Naive thymus-derived CD4-positive, alpha-beta T cell (primary cell): ENCODE measurements around the gene GSN. TPM values are rescaled to one million over a fixed set of nuclear protein-coding genes. Genes with fewer than 3 reads are reported as not detected.

Experiments used
- ATAC-seq: fragments of 150-1000 bp; cut with Tn5 transposase; 2 replicates; pipeline ENCODE4 v1.10.0; 2021; ENCODE audit warnings: mild to moderate bottlenecking, moderate library complexity
- CTCF ChIA-PET: fragments of 350-600 bp; sonication (Branson Sonifier 250); formaldehyde crosslinking; loops from one replicate; lab custom pipeline; 2021; ENCODE audit warnings: antibody characterized with exemption; lab: Charles Lee
- POLR2A ChIA-PET: fragments of 350-600 bp; sonication (Branson Sonifier 250); formaldehyde crosslinking; loops from one replicate; lab custom pipeline; 2021; ENCODE audit warnings: antibody characterized with exemption, inconsistent platforms; lab: Charles Lee
- DNase-seq, 9 donors: peaks; one replicate each; pipeline versions ENCODE4 v3.0.0 to v3.0.0-alpha.2; 2020 to 2022; ENCODE audit warnings: mixed read lengths in 1 of 9
- H3K27ac ChIP-seq: one replicate; pipeline ENCODE4 v1.7.0; 2013; ENCODE audit warnings: mild to moderate bottlenecking, low read depth, low read length, moderate library complexity
- H3K27me3 ChIP-seq, 2 donors: one replicate each; pipeline ENCODE4 v1.7.0; 2013; ENCODE audit warnings: low read length in 2 of 2, mild to moderate bottlenecking in 2 of 2, moderate library complexity in 2 of 2; ENCODE audit not compliant: control insufficient read depth in 2 of 2, insufficient read depth in 2 of 2
- H3K36me3 ChIP-seq, 3 experiments: 1 replicate in 2 of 3; 2 replicates in 1 of 3; pipeline ENCODE4 v1.7.0; 2013; ENCODE audit warnings: low read length in 3 of 3, mild to moderate bottlenecking in 3 of 3, moderate library complexity in 1 of 3; ENCODE audit not compliant: insufficient read depth in 3 of 3, control insufficient read depth in 2 of 3
- H3K4me1 ChIP-seq, 2 donors: one replicate each; pipeline ENCODE4 v1.7.0; 2013; ENCODE audit warnings: low read length in 2 of 2, mild to moderate bottlenecking in 2 of 2, moderate library complexity in 1 of 2; ENCODE audit not compliant: control insufficient read depth in 2 of 2, insufficient read depth in 2 of 2
- H3K4me3 ChIP-seq: 2 replicates; pipeline ENCODE4 v1.7.0; 2013; ENCODE audit warnings: mild to moderate bottlenecking, low read length
- H3K9me3 ChIP-seq, 3 experiments: 1 replicate in 2 of 3; 2 replicates in 1 of 3; pipeline ENCODE4 v1.7.0; 2013; ENCODE audit warnings: low read length in 3 of 3; ENCODE audit not compliant: control insufficient read depth in 2 of 3
- H3K27ac Mint-ChIP-seq, 9 donors: one replicate each; pipeline ENCODE4 v1.8.0; 2020 to 2022; ENCODE audit warnings: mixed read lengths in 9 of 9, mild to moderate bottlenecking in 8 of 9, moderate library complexity in 5 of 9, inconsistent platforms in 2 of 9
- H3K27me3 Mint-ChIP-seq, 5 donors: one replicate each; pipeline ENCODE4 v1.8.0; 2021 to 2022; ENCODE audit warnings: mixed read lengths in 5 of 5, mild to moderate bottlenecking in 1 of 5
- H3K36me3 Mint-ChIP-seq, 5 donors: one replicate each; pipeline ENCODE4 v1.8.0; 2020 to 2022; ENCODE audit warnings: mixed read lengths in 5 of 5, mild to moderate bottlenecking in 3 of 5, inconsistent platforms in 1 of 5
- H3K4me1 Mint-ChIP-seq, 7 donors: one replicate each; pipeline ENCODE4 v1.8.0; 2020 to 2022; ENCODE audit warnings: mixed read lengths in 7 of 7, mild to moderate bottlenecking in 3 of 7, inconsistent platforms in 1 of 7
- H3K4me3 Mint-ChIP-seq, 10 donors: one replicate each; pipeline ENCODE4 v1.8.0; 2020 to 2022; ENCODE audit warnings: mild to moderate bottlenecking in 10 of 10, mixed read lengths in 10 of 10, moderate library complexity in 6 of 10, inconsistent platforms in 2 of 10
- H3K9me3 Mint-ChIP-seq, 11 donors: one replicate each; pipeline ENCODE4 v1.8.0; 2020 to 2022; ENCODE audit warnings: mixed read lengths in 11 of 11, mild to moderate bottlenecking in 4 of 11, inconsistent platforms in 1 of 11, moderate library complexity in 1 of 11
- intact Hi-C, 2 donors: fragments of 100-400 bp; cut with micrococcal nuclease; formaldehyde crosslinking; loops; one replicate each; pipeline ENCODE4 v1.15.1; 2023
- polyA plus RNA-seq, 2 donors: library from polyadenylated mRNA; unstranded; fragments of 300-500 nt; fragmentation: Illumina TruSeq; gene quantifications; one replicate each; pipeline ENCODE4 v1.2.3, GENCODE V29; 2021
- total RNA-seq, 6 experiments: library from RNA in 5 of 6; stranded (reverse) in 5 of 6; gene quantifications; 1 replicate in 5 of 6; 2 replicates in 1 of 6; pipeline ENCODE4 v1.2.3 and lab custom pipeline; 2021 to 2026

Gene GSN
- total and polyA plus RNA-seq, 7 experiments from 2014 or later, result 2.9 to 34.6 (median 6.4) TPM

DNA sequence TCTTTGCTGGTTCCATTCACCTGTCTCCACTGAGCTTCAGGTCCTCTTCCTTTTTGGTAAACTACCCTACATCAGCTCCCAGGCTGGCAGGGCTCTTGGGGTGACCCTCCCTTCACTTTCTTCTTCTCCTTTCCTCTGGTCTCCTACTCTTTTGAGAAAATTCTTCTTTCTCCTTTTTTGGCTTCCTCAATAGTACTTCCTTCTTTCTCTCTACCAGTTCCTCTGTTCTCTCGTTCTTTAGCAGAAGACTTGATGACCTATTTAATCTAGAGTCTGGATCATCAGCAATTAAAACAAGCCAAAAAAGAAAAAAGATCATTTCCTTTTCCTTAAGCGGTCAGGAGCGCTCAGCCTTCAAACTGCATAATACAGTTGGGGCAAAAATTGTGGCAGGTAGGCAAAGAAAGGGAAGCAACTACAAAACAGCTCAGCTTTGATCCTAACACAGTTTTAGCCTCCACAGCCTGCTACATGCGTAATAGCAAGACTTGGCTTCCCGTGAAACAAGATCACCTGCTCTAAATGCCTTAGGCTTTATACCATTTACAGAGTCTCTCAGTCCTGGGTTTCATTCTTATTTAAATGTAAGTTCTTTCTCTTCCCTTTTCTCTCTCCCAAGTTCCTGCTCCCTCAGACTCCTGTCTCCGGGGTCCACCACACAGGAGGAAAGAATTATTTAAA lies 14.0 kb upstream of the GSN start:
- H3K4me3 ChIP-seq, result no peak overlapping the region
- DNase-seq (no peak), ATAC-seq (no peak)
- no peaks in the 10 kb centered on the region for H3K4me1 ChIP-seq
- peaks cover 0 to 14% (median 6%) of the 10 kb centered on the region in 5 donors for H3K36me3 Mint-ChIP-seq
- H3K27me3 ChIP-seq, result no peaks in the 10 kb centered on the region
- POLR2A ChIA-PET, result no interaction called here
- intact Hi-C loops, result no loop called here
- H3K27ac Mint-ChIP-seq, result peak overlapping the region in 1 of 9 donors; percentile 33
- H3K36me3 ChIP-seq, result no peaks in the 10 kb centered on the region
- H3K27ac ChIP-seq, result no peak overlapping the region
- H3K4me3 Mint-ChIP-seq, result no peak overlapping the region
- CTCF ChIA-PET, result interaction anchor here (1.1 kb wide), 1 partner anchor 10 kb away, joined by 4 read pairs; no protein-coding TSS in a partner anchor
- peaks cover 0 to 7% (median 0%) of the 10 kb centered on the region in 7 donors for H3K4me1 Mint-ChIP-seq
- H3K9me3 Mint-ChIP-seq, result peaks cover 0 to 3% (median 0%) of the 10 kb centered on the region in 11 donors
- peaks cover 0 to 18% (median 6%) of the 10 kb centered on the region in 5 donors for H3K27me3 Mint-ChIP-seq
- no peaks in the 10 kb centered on the region for H3K9me3 ChIP-seq

DNA sequence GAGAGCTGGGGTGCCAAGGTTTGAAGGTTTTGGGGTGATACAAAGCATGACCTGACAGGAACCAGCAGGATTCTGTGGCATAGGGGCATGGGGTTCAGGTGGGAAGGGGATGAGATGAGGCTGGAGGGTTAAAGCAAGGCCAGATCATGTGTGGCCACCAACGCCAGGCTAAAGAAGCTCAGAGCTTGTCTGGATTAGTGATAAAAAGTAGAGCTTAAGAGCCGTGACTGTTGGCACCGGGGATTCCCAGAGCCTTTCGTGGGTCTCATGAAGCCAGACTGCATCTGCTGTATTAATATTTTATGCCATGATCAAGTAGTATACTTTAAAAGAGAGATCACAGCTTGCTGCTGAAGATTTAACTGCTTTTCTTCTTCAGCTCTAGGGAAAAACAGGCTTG lies 8.5 kb upstream of the GSN start:
- H3K27me3 ChIP-seq, result no peaks in the 10 kb centered on the region
- Mint-ChIP-seq H3K27ac (no peak overlapping the region), H3K9me3 (no peaks in the 10 kb centered on the region), H3K36me3 (peaks cover 0 to 9% (median 0%) of the 10 kb centered on the region in 5 donors), H3K4me1 (peaks cover 0 to 1% (median 0%) of the 10 kb centered on the region in 7 donors), H3K27me3 (peaks cover 3 to 35% (median 6%) of the 10 kb centered on the region in 5 donors), H3K4me3 (no peak overlapping the region)
- intact Hi-C loops, result no loop called here
- no peak for ATAC-seq
- CTCF ChIA-PET, result no interaction called here
- no peak overlapping the region for H3K27ac ChIP-seq
- no peaks in the 10 kb centered on the region for H3K4me1 ChIP-seq
- H3K4me3 ChIP-seq, result no peak overlapping the region
- no peak for DNase-seq
- H3K36me3 ChIP-seq, result no peaks in the 10 kb centered on the region
- H3K9me3 ChIP-seq, result no peaks in the 10 kb centered on the region
- POLR2A ChIA-PET, result no interaction called here

DNA sequence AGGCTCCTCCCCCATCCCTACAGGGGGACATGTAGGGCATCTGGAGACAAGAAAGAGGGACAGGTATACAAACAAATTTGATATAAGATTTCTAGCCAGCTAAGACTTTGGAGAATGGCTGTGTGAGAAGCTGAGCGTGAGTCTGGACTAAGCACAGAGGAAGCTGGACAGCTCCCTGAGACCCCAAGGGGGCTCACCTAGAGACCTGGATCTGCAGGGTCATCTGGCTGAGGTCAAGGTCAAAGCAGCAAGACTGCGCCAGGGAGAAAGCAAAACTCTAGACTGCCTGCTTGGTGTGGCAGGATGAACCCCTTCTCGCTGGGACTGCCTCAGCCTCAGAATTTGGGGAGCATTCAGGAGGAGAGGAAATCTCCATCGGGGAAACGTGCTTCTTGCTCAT lies 8.0 kb upstream of the GSN start:
- Mint-ChIP-seq H3K4me3 (no peak overlapping the region), H3K27ac (no peak overlapping the region), H3K36me3 (peaks cover 0 to 9% (median 0%) of the 10 kb centered on the region in 5 donors), H3K27me3 (peaks cover 3 to 35% (median 6%) of the 10 kb centered on the region in 5 donors), H3K9me3 (no peaks in the 10 kb centered on the region), H3K4me1 (peaks cover 0 to 1% (median 0%) of the 10 kb centered on the region in 7 donors)
- no peak for ATAC-seq
- Histone ChIP-seq H3K27me3 (no peaks in the 10 kb centered on the region), H3K27ac (no peak overlapping the region), H3K36me3 (no peaks in the 10 kb centered on the region), H3K4me3 (no peak overlapping the region), H3K9me3 (no peaks in the 10 kb centered on the region), H3K4me1 (no peaks in the 10 kb centered on the region)
- intact Hi-C loops, result no loop called here
- ChIA-PET CTCF (no interaction called here), POLR2A (no interaction called here)
- DNase-seq, result no peak

DNA sequence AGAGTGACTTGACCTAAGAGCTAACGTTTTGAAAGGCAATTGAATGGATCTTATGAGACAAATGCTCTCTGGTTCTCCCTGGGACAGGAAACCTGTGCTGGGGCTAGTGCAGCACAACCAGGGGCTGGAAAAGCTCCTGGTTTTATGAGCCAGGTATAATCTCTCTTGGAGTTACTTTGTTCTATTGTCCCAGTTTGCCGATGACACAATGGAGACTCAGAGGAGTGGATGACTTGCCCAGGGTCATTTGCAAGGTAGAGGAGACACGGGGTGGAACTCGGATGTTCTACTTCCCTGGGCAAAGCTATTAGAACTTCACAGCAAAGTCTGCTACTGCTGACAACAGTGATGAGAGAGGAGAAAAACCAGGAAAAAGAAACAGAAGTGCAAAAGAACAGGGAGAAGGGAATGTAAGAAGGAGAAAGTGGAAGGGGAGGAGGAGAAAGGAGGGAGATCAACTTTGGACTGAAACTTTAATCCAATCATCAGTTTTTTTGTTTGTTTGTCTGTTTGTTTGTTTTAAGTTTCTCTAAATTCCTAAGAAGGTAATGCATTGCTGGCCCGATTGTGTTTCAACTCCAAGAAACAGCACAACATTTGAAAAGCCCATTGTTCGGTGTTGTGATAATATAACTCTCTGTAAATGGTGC lies 7.4 kb upstream of the GSN start:
- intact Hi-C loops, result no loop called here
- Mint-ChIP-seq H3K4me1 (peaks cover 0 to 1% (median 0%) of the 10 kb centered on the region in 7 donors), H3K27me3 (peaks cover 0 to 35% (median 6%) of the 10 kb centered on the region in 5 donors), H3K9me3 (no peaks in the 10 kb centered on the region), H3K36me3 (peaks cover 0 to 13% (median 3%) of the 10 kb centered on the region in 5 donors), H3K27ac (no peak overlapping the region), H3K4me3 (no peak overlapping the region)
- Histone ChIP-seq H3K36me3 (no peaks in the 10 kb centered on the region), H3K4me3 (no peak overlapping the region), H3K27ac (no peak overlapping the region), H3K4me1 (no peaks in the 10 kb centered on the region), H3K27me3 (no peaks in the 10 kb centered on the region), H3K9me3 (no peaks in the 10 kb centered on the region)
- ATAC-seq (no peak), DNase-seq (no peak)
- POLR2A ChIA-PET, result no interaction called here
- CTCF ChIA-PET, result no interaction called here

DNA sequence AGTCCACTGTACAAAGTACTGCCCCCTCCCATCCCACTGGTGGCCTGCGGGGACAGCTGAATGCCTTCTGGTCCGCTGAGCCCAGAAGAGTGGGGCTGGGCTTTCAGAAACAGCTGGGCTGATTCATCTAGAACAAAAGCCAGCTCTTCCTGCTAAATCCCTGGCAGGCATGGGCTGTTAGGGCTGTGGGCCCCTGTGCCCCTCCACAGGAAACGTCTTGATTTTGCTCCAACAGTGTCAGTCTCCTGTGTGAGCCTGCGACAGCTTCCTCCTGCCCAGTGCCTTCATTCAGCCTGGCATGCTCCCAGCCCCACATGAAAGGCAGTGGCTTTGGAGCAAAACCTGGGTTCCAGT lies 6.9 kb upstream of the GSN start:
- Mint-ChIP-seq H3K36me3 (peaks cover 0 to 10% (median 4%) of the 10 kb centered on the region in 5 donors), H3K4me1 (peaks cover 0 to 1% (median 0%) of the 10 kb centered on the region in 7 donors), H3K27ac (no peak overlapping the region), H3K9me3 (no peaks in the 10 kb centered on the region), H3K4me3 (no peak overlapping the region), H3K27me3 (peaks cover 0 to 31% (median 6%) of the 10 kb centered on the region in 5 donors)
- Histone ChIP-seq H3K4me1 (no peaks in the 10 kb centered on the region), H3K36me3 (no peaks in the 10 kb centered on the region), H3K4me3 (no peak overlapping the region), H3K27me3 (no peaks in the 10 kb centered on the region), H3K27ac (no peak overlapping the region), H3K9me3 (no peaks in the 10 kb centered on the region)
- ChIA-PET POLR2A (no interaction called here), CTCF (no interaction called here)
- ATAC-seq, result no peak
- intact Hi-C loops, result no loop called here
- no peak for DNase-seq

DNA sequence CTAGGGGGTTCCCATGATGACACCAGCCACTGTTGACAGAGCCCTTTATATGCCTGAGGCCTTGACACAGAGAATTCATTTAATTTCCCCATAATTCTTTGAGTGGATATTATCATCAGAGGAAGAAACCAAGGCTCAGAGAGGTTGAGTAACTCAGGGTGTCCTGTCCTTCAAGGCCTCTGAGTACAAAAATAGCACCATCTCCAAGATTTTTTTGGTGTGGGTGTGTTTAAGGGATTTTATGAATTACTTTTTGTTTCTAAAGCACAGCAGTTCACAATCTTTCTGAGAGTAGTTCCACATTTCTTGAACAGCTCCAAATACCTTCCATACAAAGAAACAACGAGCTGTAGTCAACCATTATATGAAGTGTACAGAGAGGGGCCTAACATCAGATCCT lies 6.2 kb upstream of the GSN start:
- Mint-ChIP-seq H3K4me1 (peaks cover 0 to 1% (median 0%) of the 10 kb centered on the region in 7 donors), H3K4me3 (no peak overlapping the region), H3K27me3 (peaks cover 0 to 29% (median 6%) of the 10 kb centered on the region in 5 donors), H3K27ac (no peak overlapping the region), H3K9me3 (no peaks in the 10 kb centered on the region), H3K36me3 (peaks cover 0 to 9% (median 4%) of the 10 kb centered on the region in 5 donors)
- no peaks in the 10 kb centered on the region for H3K36me3 ChIP-seq
- no peak overlapping the region for H3K27ac ChIP-seq
- H3K4me1 ChIP-seq, result no peaks in the 10 kb centered on the region
- no peaks in the 10 kb centered on the region for H3K27me3 ChIP-seq
- CTCF ChIA-PET, result interaction anchor here (1.2 kb wide), 1 partner anchor 48 kb away, joined by 4 read pairs; no protein-coding TSS in a partner anchor
- ATAC-seq, result no peak
- no peaks in the 10 kb centered on the region for H3K9me3 ChIP-seq
- POLR2A ChIA-PET, result interaction anchor here (0.6 kb wide), 1 partner anchor 141 kb away, joined by 3 read pairs; no protein-coding TSS in a partner anchor
- intact Hi-C loops, result no loop called here
- no peak for DNase-seq
- no peak overlapping the region for H3K4me3 ChIP-seq
